Nephron (organoid): Measurements from ENCODE around the gene SETD7.

ENCODE experiments used
- H3K27ac Mint-ChIP-seq, 3 experiments: 2 replicates each; pipeline ENCODE4 v1.8.0; 2020; ENCODE audit warnings: mixed read lengths in 3 of 3, mild to moderate bottlenecking in 2 of 3, moderate library complexity in 1 of 3
- H3K27me3 Mint-ChIP-seq: 2 replicates; pipeline ENCODE4 v1.8.0; 2021; ENCODE audit warnings: low read depth, mild to moderate bottlenecking, moderate library complexity, mixed read lengths
- H3K36me3 Mint-ChIP-seq: 2 replicates; pipeline ENCODE4 v1.8.0; 2020; ENCODE audit warnings: low read depth, mixed read lengths
- H3K4me1 Mint-ChIP-seq: 2 replicates; pipeline ENCODE4 v1.8.0; 2020; ENCODE audit warnings: mixed read lengths
- H3K4me3 Mint-ChIP-seq, 3 experiments: 2 replicates each; pipeline ENCODE4 v1.8.0; 2020; ENCODE audit warnings: mild to moderate bottlenecking in 3 of 3, mixed read lengths in 3 of 3, moderate library complexity in 2 of 3
- H3K9me3 Mint-ChIP-seq: 2 replicates; pipeline ENCODE4 v1.8.0; 2020; ENCODE audit warnings: mixed read lengths
- TF ChIP-seq, protein P1 (sequence below), 3 experiments: fragments of 200-600 bp; sonication (generic); IDR thresholded peaks; one replicate each; pipeline ENCODE4 v1.5.0; 2021; ENCODE audit warnings: antibody characterized with exemption in 3 of 3; ENCODE audit not compliant: unreplicated experiment in 3 of 3

Gene SETD7

DNA sequence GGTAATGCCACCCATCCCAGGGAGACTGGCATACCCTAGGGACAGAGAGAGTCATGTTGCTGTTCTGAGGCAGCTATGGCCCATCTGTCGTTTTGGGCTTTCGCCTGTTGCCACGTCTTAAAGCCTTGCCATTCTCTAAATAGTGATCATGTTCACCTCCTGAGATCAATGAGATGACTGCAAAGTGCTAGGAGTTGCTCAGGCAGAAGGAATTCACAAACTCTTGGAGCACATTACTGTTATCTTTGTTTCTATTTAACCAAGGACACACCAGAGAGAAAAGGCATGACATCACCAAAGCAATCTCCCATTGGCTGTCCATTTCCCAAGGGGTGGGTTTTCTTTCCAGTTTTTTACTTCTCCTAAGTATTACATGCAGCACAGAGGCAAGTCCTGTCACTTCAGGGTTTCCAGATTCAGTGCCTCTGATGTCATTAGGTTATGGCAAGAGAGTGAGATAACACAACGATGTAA is 37.1 kb upstream of the SETD7 start:
- H3K27ac Mint-ChIP-seq: no peak overlapping the region
- H3K4me1 Mint-ChIP-seq: peaks cover 16% of the 10 kb centered on the region
- H3K36me3 Mint-ChIP-seq: no peaks in the 10 kb centered on the region
- H3K4me3 Mint-ChIP-seq: no peak overlapping the region
- H3K27me3 Mint-ChIP-seq: peaks cover 3% of the 10 kb centered on the region
- no peaks in the 10 kb centered on the region for H3K9me3 Mint-ChIP-seq
- TF ChIP-seq, protein P1, sequence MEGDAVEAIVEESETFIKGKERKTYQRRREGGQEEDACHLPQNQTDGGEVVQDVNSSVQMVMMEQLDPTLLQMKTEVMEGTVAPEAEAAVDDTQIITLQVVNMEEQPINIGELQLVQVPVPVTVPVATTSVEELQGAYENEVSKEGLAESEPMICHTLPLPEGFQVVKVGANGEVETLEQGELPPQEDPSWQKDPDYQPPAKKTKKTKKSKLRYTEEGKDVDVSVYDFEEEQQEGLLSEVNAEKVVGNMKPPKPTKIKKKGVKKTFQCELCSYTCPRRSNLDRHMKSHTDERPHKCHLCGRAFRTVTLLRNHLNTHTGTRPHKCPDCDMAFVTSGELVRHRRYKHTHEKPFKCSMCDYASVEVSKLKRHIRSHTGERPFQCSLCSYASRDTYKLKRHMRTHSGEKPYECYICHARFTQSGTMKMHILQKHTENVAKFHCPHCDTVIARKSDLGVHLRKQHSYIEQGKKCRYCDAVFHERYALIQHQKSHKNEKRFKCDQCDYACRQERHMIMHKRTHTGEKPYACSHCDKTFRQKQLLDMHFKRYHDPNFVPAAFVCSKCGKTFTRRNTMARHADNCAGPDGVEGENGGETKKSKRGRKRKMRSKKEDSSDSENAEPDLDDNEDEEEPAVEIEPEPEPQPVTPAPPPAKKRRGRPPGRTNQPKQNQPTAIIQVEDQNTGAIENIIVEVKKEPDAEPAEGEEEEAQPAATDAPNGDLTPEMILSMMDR (IDR thresholded peaks at IDR 0.05; ENCODE audit: unreplicated experiment in 3 of 3): no peak

DNA sequence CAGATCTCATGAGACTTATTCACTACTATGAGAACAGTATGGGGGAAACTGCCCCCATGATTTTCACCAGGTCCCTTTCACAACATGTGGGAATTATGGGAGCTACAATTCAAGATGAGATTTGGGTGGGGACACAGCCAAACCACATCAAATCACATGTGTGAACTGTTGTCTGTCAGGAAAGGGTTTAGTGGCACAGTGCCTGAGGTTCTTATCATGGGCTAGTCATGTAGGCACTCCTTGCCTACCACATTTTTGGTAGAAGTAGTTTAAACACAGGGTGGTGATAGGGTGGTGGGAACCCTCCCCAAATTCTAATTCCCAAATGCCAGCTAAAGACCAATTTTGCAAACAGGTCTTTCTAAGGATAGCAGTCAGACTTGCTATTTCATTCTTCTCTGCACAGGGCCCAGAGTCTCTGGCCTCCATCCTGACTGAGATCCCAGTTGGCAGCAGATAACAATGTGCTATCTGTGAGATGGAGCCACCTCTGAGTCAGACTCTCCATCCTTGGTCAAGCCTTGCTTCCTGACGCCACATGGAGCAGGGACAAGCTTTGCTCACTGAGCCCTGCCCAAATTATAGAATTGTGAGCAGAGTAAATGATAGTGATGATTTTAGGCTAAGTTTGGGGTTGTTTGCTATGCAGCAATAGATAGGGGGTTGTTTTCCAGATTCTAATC is 33.5 kb upstream of the SETD7 start:
- no peak overlapping the region for H3K4me3 Mint-ChIP-seq
- no peaks in the 10 kb centered on the region for H3K27me3 Mint-ChIP-seq
- no peaks in the 10 kb centered on the region for H3K36me3 Mint-ChIP-seq
- H3K9me3 Mint-ChIP-seq: no peaks in the 10 kb centered on the region
- no peak overlapping the region for H3K27ac Mint-ChIP-seq
- H3K4me1 Mint-ChIP-seq: no peaks in the 10 kb centered on the region
- TF ChIP-seq, protein P1 (IDR thresholded peaks at IDR 0.05; ENCODE audit: unreplicated experiment in 3 of 3): no peak

DNA sequence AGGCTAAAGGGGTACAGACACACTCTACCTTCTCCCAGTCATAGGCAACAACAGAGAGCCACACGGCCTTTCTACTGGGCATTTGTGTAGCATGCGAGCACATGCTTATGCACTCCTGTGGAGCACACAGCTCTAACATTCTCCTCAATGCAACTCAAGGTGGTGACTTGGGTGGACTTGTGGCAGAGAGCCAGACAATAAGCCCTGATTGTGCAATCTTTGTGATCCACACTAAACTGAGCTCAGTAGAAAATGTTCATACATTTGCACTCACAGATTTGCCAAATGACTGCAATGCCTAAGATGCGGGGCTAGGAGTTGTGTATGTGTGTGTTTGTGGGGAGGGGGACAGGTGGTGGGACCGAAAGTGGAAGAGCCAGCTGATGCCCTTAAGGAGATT is 31.4 kb upstream of the SETD7 start:
- Mint-ChIP-seq H3K9me3 (no peaks in the 10 kb centered on the region), H3K4me3 (no peak overlapping the region), H3K27ac (no peak overlapping the region), H3K36me3 (no peaks in the 10 kb centered on the region), H3K4me1 (peaks cover 10% of the 10 kb centered on the region), H3K27me3 (no peaks in the 10 kb centered on the region)
- TF ChIP-seq, protein P1 (IDR thresholded peaks at IDR 0.05; ENCODE audit: unreplicated experiment in 3 of 3): no peak

DNA sequence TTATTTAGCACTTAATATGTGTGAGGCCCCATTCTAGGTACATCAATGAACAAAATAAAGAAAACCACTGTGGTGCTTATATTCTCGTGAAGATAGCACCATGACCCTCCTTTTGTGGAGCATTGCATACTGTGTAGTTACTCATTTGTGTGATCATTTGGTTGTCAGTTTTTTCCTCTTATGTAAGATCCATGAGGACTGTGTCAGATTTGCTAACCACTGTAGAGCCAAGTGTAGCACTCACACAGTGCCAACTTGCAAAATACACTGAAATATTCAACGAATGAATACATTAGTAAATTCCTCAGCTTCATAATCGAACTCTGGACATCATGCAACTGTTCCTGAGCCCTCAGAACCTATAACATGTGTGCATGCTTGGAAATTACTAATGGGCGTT is 29.5 kb upstream of the SETD7 start:
- TF ChIP-seq, protein P1 (IDR thresholded peaks at IDR 0.05; ENCODE audit: unreplicated experiment in 3 of 3): no peak
- no peak overlapping the region for H3K27ac Mint-ChIP-seq
- no peaks in the 10 kb centered on the region for H3K36me3 Mint-ChIP-seq
- H3K9me3 Mint-ChIP-seq: no peaks in the 10 kb centered on the region
- no peaks in the 10 kb centered on the region for H3K27me3 Mint-ChIP-seq
- no peak overlapping the region for H3K4me3 Mint-ChIP-seq
- H3K4me1 Mint-ChIP-seq: peaks cover 27% of the 10 kb centered on the region

DNA sequence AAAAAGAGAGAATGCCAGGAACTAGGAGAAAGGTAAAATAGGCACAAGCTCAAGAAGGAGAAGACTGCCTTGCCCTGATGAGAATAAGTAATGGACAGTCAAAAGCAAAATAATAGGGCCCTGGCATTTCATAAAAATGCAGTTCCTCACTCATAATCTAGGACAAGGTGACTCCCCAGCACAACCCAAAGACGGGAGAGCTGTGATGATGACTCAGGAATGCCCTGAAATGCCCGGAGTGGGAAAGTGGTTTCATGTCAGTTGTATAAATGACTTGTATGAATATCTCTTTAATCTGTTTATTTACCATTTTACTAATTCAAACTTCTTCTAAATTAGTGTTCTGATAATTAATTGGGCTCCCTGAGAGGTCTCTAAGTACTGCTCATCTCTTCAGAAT is 28.8 kb upstream of the SETD7 start:
- no peak overlapping the region for H3K27ac Mint-ChIP-seq
- TF ChIP-seq, protein P1 (IDR thresholded peaks at IDR 0.05; ENCODE audit: unreplicated experiment in 3 of 3): no peak
- H3K4me3 Mint-ChIP-seq: no peak overlapping the region
- peaks cover 30% of the 10 kb centered on the region for H3K4me1 Mint-ChIP-seq
- no peaks in the 10 kb centered on the region for H3K27me3 Mint-ChIP-seq
- no peaks in the 10 kb centered on the region for H3K36me3 Mint-ChIP-seq
- H3K9me3 Mint-ChIP-seq: no peaks in the 10 kb centered on the region

DNA sequence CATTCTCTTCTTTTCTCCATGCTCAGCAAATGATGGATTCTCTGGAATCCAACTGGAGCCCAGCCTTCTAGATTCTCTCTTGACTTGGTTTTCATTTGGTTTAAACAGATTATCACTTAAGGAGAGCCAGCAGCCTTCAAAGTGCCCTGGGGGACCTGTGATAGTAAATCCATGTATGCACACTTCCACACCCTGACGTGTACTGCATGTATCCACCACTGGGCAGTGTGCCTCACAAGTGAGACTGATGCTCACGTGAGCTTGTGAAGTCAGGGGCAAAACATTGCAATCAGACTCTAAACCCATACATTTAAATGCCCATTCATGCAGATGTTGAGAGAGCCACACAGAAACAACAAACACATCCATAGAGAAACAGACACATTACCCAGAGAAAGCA is 28.0 kb upstream of the SETD7 start:
- Mint-ChIP-seq H3K27ac (no peak overlapping the region), H3K4me1 (peaks cover 31% of the 10 kb centered on the region), H3K27me3 (peaks cover under 1% of the 10 kb centered on the region), H3K4me3 (no peak overlapping the region), H3K9me3 (no peaks in the 10 kb centered on the region), H3K36me3 (no peaks in the 10 kb centered on the region)
- TF ChIP-seq, protein P1 (IDR thresholded peaks at IDR 0.05; ENCODE audit: unreplicated experiment in 3 of 3): no peak
